HL-60 (cell line): Measurements from ENCODE around the gene TUBGCP6.

Experiments used
- DNase-seq, 2 experiments: peaks; one replicate each; pipeline ENCODE4 v3.0.0-alpha.2; 2010 to 2020; ENCODE audit warnings: low read depth in 1 of 2, low spot score in 1 of 2
- H3K27ac ChIP-seq: fragments of 250-450 bp; sonication (Bioruptor Pico); replicated peaks from 2 replicates; pipeline ENCODE4 v1.5.1; 2020; ENCODE audit warnings: mild to moderate bottlenecking, moderate library complexity
- H3K27me3 ChIP-seq: fragments of 250-450 bp; sonication (Bioruptor Pico); 2 replicates; pipeline ENCODE4 v1.5.1; 2021; ENCODE audit warnings: mild to moderate bottlenecking, moderate library complexity; ENCODE audit not compliant: insufficient read depth, poor library complexity, severe bottlenecking
- H3K4me3 ChIP-seq: replicated peaks from 2 replicates; pipeline ENCODE4 v1.5.1; 2011; ENCODE audit warnings: mild to moderate bottlenecking, control low read depth, low read length; ENCODE audit not compliant: insufficient read depth
- GABPA ChIP-seq: IDR thresholded peaks from 2 replicates; pipeline ENCODE4 v1.6.1; 2012; ENCODE audit warnings: low read depth
- POLR2AphosphoS5 ChIP-seq: IDR thresholded peaks from 2 replicates; pipeline ENCODE4 v1.6.1; 2012; ENCODE audit warnings: low read depth
- SPI1 ChIP-seq: IDR thresholded peaks from 2 replicates; pipeline ENCODE4 v1.6.1; 2012; ENCODE audit warnings: low read depth, mild to moderate bottlenecking, borderline replicate concordance
- TF ChIP-seq, protein P1 (sequence below): IDR thresholded peaks from 2 replicates; pipeline ENCODE4 v1.6.1; 2012; ENCODE audit warnings: low read depth; ENCODE audit not compliant: insufficient replicate concordance
- TF ChIP-seq, protein P2 (sequence below): IDR thresholded peaks from one replicate; pipeline ENCODE4 v1.5.1; 2011; ENCODE audit warnings: low read length, control low read depth, inconsistent platforms; ENCODE audit not compliant: insufficient read depth

TUBGCP6 gene

DNA sequence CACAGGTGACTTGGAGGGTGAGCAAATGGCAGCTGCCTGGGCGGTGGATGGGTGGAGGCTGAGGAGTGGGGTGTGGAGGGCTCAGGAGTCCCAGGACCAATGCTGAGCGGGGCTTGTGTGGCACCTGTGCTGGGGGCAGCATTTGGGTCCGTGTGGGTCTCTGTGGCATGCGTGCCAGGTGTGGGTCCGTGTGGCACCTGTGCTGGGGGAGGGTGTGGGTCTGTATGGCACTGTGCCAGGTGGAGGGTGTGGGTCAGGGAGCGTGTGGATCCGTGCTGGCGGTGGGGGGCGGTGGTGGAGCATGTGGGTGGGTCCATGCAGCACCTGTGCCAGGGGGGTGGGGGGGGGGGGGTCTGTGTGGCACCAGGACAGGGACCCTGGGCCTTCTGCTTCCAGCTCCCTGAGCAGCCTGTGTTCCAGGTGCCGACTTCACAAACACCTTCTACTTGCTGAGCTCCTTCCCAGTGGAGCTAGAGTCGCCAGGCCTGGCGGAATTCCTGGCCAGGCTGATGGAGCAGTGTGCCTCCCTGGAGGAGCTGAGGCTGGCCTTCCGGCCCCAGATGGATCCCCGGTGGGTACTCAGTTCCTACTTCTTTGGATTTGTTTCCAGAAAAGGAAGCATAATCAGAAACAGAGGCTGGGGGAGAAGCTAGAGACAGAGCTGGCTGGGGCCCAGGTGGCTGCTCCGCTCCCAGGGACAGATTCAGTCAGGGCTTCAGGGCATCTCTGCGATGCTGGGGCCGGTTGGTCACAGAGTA lies 29.3 kb downstream of the TUBGCP6 start:
- TF ChIP-seq GABPA (no peak), POLR2AphosphoS5 (peak; percentile 15; the same call in 1 of the 2 replicates)
- H3K4me3 ChIP-seq, result no peak overlapping the region
- no peak overlapping the region for H3K27ac ChIP-seq
- H3K27me3 ChIP-seq, result no peaks in the 10 kb centered on the region
- no peak for DNase-seq

DNA sequence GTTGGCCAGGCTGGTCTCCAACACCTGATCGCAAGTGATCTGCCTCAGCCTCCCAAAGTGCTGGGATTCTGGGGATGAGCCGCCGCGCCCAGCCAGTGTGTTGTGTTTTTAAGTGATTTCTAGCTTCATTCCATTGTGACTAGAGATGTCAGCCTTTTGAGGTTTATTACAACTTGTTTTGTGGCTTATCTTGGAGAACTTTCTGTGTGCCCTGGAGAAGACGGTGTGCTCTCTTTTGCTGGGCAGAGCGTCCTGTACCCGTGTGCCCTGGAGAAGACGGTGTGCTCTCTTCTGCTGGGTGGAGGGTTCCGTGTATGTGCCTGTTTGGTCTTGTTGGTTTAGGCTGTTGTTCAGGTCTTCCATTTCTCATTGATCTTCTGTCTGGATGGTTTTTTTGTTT lies 31.6 kb downstream of the TUBGCP6 start:
- TF ChIP-seq POLR2AphosphoS5 (no peak), GABPA (no peak), SPI1 (no peak)
- TF ChIP-seq, protein P1, sequence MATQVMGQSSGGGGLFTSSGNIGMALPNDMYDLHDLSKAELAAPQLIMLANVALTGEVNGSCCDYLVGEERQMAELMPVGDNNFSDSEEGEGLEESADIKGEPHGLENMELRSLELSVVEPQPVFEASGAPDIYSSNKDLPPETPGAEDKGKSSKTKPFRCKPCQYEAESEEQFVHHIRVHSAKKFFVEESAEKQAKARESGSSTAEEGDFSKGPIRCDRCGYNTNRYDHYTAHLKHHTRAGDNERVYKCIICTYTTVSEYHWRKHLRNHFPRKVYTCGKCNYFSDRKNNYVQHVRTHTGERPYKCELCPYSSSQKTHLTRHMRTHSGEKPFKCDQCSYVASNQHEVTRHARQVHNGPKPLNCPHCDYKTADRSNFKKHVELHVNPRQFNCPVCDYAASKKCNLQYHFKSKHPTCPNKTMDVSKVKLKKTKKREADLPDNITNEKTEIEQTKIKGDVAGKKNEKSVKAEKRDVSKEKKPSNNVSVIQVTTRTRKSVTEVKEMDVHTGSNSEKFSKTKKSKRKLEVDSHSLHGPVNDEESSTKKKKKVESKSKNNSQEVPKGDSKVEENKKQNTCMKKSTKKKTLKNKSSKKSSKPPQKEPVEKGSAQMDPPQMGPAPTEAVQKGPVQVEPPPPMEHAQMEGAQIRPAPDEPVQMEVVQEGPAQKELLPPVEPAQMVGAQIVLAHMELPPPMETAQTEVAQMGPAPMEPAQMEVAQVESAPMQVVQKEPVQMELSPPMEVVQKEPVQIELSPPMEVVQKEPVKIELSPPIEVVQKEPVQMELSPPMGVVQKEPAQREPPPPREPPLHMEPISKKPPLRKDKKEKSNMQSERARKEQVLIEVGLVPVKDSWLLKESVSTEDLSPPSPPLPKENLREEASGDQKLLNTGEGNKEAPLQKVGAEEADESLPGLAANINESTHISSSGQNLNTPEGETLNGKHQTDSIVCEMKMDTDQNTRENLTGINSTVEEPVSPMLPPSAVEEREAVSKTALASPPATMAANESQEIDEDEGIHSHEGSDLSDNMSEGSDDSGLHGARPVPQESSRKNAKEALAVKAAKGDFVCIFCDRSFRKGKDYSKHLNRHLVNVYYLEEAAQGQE, result no peak
- TF ChIP-seq, protein P2, sequence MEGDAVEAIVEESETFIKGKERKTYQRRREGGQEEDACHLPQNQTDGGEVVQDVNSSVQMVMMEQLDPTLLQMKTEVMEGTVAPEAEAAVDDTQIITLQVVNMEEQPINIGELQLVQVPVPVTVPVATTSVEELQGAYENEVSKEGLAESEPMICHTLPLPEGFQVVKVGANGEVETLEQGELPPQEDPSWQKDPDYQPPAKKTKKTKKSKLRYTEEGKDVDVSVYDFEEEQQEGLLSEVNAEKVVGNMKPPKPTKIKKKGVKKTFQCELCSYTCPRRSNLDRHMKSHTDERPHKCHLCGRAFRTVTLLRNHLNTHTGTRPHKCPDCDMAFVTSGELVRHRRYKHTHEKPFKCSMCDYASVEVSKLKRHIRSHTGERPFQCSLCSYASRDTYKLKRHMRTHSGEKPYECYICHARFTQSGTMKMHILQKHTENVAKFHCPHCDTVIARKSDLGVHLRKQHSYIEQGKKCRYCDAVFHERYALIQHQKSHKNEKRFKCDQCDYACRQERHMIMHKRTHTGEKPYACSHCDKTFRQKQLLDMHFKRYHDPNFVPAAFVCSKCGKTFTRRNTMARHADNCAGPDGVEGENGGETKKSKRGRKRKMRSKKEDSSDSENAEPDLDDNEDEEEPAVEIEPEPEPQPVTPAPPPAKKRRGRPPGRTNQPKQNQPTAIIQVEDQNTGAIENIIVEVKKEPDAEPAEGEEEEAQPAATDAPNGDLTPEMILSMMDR, result no peak
- no peak overlapping the region for H3K4me3 ChIP-seq
- no peak overlapping the region for H3K27ac ChIP-seq
- DNase-seq, result no peak
- no peaks in the 10 kb centered on the region for H3K27me3 ChIP-seq

DNA sequence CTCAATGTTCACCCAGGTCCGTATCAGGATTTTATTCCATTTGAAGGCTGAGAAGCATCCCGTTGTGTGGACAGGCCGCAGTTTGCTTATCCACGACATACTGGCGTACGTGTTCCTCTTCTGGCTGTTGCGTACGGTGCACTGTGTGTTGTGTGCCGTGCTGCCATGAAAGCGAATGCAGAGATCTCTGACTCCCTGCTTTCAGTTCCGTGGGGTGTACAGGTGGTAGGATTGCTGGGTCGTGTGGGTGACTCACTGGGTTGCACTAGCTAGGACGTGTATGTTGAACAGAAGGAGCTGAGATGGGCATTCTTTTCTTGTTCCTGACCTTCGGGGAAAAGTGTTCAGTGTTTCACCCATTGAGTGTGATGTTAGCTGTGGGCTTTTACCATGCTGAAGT lies 33.7 kb downstream of the TUBGCP6 start:
- H3K27ac ChIP-seq, result no peak overlapping the region
- no peak for DNase-seq
- no peak overlapping the region for H3K4me3 ChIP-seq
- no peaks in the 10 kb centered on the region for H3K27me3 ChIP-seq
- TF ChIP-seq, protein P2, result no peak
- TF ChIP-seq SPI1 (no peak), GABPA (no peak), POLR2AphosphoS5 (no peak)
- TF ChIP-seq, protein P1, result no peak

DNA sequence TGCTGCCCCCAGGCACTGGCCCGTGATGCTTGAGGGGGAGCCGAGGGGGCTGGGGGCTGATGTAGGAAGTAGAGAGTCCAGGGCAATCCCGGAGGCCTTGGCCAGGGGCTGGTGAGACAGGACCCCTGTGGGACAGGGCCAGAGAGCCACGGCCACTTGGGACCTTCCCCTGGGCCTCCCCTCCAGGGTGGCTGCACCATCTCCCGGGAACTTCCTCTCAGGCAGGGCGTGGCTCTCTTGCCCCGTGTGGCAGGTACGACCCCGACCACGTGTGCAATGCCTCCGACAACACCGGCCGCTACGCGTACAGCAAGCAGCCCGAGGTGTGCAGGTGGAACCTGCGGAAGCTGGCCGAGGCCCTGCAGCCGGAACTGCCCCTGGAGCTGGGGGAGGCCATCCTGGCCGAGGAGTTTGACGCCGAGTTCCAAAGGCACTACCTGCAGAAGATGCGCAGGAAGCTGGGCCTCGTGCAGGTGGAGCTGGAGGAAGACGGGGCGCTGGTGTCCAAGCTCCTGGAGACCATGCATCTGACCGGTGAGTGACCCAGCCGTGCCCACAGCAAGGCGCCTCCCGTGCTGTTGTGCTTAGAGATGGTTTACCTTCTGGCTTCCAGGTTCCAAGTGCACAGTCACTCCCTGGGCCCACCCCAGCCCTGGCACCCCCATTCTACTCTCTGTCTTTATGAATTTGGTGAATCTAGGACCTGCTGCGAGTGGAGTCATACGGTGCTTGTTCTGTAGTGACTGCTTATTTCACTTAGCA lies 34.3 kb downstream of the TUBGCP6 start:
- no peak for DNase-seq
- H3K27ac ChIP-seq, result no peak overlapping the region
- TF ChIP-seq, protein P2, result no peak
- TF ChIP-seq SPI1 (no peak), POLR2AphosphoS5 (peak; percentile 9; the same call in 1 of the 2 replicates), GABPA (no peak)
- TF ChIP-seq, protein P1, result no peak
- H3K4me3 ChIP-seq, result no peak overlapping the region
- H3K27me3 ChIP-seq, result no peaks in the 10 kb centered on the region
